HG03521 (cell line): ENCODE results near the gene ADARB2.

Source experiments
- ATAC-seq: cut with Tn5 transposase; IDR thresholded peaks from one replicate; pipeline ENCODE4 v1.9.1; 2021; ENCODE audit warnings: mild to moderate bottlenecking, moderate library complexity; ENCODE audit not compliant: unreplicated experiment

The ADARB2 gene

GRCh38 chr10:1380088-1380671 lies 357.1 kb downstream of the ADARB2 start:
- no peak for ATAC-seq

- ATAC-seq: no peak
These were observed 357.7 kb downstream of the ADARB2 start for GRCh38 chr10:1379601-1380000.

DNA sequence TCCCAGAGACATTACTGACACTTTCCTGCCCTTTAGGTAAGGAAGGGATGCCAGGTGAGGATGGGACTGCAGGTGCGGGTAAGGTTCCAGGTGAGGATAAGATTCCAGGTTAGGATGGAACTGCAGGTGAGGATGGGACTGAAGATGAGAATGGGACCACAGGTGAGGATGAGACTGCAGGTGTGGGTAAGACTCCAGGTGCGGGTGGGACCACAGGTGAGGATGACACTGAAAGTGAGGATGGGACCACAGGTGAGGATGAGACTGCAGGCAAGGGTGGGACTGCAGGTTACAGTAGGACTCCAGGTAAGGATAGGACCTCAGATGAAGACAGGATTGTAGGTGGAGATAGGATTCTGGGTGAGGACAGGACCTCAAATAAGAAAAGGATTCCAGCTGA lies 358.9 kb downstream of the ADARB2 start:
- no peak for ATAC-seq

GRCh38 chr10:1377740-1378397 lies 359.5 kb downstream of the ADARB2 start:
- no peak for ATAC-seq

GRCh38 chr10:1377231-1377630 lies 360.1 kb downstream of the ADARB2 start:
- no peak for ATAC-seq

GRCh38 chr10:1376384-1376945 lies 360.9 kb downstream of the ADARB2 start:
- ATAC-seq: no peak

- ATAC-seq: no peak
These were observed 361.8 kb downstream of the ADARB2 start for GRCh38 chr10:1375346-1376170.

- ATAC-seq: no peak
These were observed 362.6 kb downstream of the ADARB2 start for GRCh38 chr10:1374511-1375345.

- no peak for ATAC-seq
These were observed 364.0 kb downstream of the ADARB2 start for GRCh38 chr10:1373287-1373686.

DNA sequence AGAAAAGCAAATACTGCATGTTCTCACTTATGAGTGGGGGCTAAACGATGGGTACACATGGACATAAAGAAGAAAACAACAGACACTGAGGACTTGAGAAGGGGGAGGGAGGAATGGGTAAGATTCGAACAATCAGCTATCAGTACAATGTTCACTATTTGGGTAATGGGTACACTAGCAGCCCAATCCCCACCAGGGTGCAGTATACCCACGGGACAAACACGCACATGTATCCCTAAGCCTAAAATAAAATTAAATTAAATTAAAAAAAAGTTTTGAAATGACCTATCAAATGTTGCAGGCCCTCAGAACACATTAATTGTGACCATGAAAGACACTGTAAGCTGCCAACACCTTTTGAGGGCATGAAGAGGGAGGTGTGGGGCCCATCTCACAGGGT lies 365.1 kb downstream of the ADARB2 start:
- no peak for ATAC-seq

- ATAC-seq: no peak
These were observed 367.0 kb downstream of the ADARB2 start for GRCh38 chr10:1370298-1370697.

DNA sequence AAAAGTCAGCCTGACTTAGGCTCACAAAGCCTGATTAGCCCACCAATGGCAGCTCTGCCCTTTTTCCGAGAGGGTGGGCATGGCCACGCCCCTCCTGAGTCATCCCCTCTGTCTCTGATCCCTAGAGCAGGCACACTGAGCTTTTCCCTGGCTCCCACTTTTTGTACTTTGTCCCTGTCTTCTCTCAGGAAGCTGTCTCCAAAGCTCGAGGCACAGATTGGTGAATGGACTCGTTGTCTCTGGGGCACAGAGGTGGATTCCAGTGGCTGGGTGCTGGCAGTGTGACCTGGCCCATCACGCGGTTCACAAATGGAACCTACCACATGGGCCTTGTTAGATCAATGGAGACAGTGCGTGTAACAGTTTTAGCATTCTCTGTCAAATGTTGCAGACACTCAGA lies 367.7 kb downstream of the ADARB2 start:
- no peak for ATAC-seq

DNA sequence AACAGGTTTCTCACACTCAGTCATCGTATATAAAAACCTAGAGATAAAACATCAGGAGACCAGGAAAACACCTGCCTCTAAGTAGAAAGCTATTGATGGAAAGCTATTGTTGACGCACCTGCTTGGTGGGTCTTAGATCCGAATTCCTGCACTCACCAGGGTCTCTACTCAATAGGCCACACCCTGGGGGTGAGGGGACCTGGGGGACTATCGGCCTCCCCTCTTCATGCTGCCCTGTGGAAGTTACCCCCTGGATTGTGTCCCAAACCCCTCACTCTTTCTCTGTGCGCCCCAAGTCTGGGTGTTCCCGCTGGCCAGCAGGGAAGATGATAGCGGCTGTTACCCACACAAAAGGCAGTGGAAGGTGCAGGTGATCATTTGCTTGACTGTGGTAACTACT lies 368.1 kb downstream of the ADARB2 start:
- no peak for ATAC-seq

GRCh38 chr10:1368842-1369171 lies 368.5 kb downstream of the ADARB2 start:
- ATAC-seq: peak; percentile 85

DNA sequence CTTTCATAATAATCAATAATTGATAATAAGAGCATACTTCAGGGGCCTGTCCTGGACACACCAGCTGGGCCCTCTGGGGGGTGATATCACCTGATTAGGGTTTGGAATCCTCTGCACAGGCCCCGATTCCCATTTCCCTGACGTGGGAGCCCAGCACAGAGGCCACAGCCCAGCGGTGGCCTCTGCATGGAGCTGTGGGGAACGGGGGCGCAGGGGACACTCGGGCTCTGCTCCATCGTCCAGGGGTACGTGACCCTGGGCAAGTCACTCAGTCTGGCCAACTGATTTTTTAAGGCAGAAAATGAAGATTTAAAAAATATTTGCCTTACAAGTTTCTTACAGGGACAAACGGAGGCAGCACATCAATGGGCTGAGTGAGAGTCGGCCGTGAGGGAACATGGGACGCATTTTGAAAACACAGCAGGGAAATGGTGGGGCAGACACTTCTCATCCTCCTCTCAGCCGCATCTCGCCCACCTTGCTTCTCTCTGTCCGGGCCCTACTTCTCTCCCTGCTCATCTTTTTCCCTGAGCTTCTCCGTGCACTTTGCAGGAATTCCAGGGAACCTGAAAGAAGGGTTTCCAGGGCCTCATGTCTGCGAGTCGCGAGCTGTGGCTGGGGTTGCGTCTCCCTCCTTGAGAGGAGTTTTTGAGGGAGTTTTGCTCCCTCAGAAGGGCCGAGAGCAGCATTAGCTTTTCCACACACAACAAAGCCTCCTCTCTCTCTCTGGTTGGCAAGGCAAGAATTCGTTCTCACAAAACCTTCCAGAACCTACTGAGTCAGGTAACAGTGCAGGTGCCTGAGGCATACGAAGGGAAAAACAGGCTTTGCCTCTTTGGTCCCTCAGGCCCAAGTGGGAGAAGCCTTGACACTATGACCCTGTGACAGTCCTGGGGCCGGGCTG lies 369.1 kb downstream of the ADARB2 start:
- no peak for ATAC-seq

DNA sequence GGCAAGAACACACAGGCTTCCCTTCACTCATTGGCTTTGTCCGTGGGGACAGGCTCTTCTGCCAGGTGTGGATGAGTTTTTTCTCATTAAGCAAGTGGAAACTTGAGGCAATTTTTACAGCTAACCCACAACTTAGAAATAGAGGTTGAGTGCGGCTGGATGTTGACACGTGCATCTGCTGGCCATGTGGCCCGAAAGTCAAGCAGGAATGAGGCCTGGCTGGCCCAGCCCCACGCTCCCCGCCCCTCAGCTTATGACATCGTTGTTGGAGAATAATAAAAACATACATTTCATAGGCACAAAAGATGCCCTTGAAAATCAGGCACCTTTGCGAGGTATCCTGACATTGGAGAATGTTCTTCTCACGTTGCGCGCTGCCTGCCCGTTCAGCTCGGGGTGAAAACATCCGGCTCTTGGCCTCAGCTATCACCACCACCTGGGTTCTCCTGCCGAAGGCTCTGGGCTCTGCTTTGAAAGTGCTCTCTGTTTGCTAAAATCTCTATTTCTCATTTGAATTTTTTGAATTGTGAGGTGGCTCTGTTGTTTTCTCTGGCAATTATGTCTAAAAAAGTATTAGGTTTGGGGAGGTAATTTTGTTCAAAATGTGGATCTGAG lies 370.4 kb downstream of the ADARB2 start:
- no peak for ATAC-seq

DNA sequence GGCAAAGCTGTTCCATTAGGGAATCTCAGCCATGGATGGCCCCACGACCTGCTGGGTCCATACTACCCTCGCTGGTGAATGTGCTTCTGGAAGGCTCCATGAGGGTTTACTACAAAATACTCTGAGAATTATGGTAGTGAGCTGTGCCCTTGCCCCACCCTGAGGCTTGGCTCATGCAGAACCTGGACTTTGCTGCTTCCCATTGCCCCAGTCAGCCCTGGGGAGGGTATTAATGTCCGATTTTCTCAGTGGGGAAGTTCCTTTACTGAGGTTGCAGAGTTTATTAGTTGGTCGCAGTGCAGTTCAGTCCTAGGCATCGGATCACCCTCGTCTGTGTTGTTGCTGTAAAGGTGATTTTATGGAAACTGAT lies 371.0 kb downstream of the ADARB2 start:
- ATAC-seq: no peak

DNA sequence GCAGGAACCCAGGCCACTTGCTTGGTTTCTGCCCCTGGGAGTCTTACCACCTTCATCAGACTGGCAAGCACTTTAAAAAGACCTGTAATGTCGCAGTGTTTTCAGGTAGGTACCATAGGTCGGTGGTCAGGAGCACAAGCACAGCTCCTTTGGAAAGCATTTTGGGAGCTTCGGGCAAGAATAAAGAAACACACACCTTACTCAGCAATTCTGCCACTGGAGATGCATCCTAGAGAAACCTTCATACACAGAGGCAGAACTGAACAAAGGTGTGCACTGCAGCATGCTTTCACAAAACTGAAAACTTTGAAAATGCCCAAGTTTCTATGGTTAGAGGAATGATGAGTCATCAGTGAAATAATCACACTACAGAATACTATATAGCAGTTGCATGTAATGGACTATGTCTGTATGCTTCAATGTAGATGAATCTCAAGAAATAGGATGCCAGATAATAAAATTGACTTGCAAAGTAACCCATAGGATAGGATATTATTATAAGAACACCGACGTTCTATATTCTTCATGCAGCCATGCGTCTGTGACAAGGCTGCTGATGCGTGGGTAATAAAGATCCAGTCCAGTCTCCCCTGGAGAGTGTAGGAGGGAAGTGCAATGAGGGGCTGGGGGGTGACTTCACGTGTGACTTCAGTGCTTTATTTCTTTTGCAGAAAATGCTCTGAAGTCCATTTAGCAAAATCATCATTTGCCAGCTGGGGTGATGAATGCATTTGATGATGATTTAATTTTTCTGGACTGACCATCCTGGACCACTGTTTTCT lies 371.6 kb downstream of the ADARB2 start:
- ATAC-seq: no peak
